ENCODE results near the gene DMRTB1. TPM values are rescaled to one million over a fixed set of nuclear protein-coding genes. Genes with fewer than 3 reads are reported as not detected.

Gene DMRTB1
- total RNA-seq, 1 experiment from 2014 or later = not detected

DNA sequence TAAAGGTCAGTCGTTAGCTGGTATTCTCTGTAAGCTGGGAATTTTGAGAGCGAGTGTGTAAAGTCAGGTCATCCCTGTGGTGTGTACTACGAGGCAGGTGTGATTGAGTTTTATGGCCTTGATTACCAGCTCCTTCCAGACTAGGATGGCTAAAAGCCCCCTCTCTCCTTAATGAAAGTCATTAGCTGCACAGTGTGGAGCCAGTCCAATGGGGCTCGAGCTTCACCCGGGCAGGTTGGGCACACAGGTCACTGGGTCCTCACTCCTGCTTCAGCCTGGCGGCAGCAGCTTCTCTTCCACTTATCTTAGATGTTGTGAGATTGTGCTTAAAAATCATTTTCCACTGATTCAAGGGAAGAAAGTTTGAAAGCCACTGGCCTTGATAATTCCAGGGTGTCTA lies 3.0 kb downstream of the DMRTB1 start (continued):
- TF ChIP-seq, protein P1, sequence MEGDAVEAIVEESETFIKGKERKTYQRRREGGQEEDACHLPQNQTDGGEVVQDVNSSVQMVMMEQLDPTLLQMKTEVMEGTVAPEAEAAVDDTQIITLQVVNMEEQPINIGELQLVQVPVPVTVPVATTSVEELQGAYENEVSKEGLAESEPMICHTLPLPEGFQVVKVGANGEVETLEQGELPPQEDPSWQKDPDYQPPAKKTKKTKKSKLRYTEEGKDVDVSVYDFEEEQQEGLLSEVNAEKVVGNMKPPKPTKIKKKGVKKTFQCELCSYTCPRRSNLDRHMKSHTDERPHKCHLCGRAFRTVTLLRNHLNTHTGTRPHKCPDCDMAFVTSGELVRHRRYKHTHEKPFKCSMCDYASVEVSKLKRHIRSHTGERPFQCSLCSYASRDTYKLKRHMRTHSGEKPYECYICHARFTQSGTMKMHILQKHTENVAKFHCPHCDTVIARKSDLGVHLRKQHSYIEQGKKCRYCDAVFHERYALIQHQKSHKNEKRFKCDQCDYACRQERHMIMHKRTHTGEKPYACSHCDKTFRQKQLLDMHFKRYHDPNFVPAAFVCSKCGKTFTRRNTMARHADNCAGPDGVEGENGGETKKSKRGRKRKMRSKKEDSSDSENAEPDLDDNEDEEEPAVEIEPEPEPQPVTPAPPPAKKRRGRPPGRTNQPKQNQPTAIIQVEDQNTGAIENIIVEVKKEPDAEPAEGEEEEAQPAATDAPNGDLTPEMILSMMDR (IDR thresholded peaks at IDR 0.05 in 2 of 3, conservative IDR thresholded peaks at IDR 0.05 in 1 of 3; ENCODE audit: borderline replicate concordance in 1 of 3, insufficient read depth in 1 of 3, low read depth in 2 of 3, low read length in 2 of 3) = no peak
- no peak for TF ChIP-seq JUND (IDR thresholded peaks at IDR 0.05)

DNA sequence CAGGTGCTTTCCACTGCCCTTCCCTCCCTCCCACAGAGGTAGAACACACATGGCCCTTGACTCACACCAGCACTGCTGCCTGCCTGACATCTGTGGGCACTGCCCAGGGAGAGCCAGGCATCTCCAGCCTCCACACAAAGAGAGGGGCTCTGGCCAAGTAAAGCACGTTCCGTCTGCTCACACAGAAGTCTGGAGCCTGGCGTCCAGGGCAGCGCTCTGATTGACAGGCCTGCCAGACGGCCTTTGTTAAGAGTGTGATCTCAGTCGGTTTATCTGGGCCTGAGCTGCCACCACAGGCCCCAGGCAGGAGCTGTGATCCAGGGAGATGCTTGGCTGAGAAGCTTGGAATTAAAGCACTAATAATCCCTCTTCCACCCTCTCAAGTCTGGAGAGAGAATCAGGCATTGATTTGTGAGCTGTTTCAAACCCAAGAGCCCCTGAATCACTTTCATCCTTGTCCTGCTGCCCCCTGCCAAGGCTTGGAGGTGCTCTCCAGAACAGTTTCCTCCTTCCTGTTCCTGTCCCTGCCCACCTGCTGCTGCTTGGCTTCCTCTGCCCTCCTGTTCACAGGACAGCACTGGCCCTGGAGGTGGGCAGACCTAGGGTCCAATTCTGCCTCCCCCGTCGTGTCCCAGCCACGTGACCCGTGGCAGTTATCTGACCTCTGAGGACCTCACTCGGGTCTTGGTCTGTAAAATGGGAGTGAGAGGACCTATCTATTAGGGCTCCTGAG lies 3.7 kb downstream of the DMRTB1 start:
- Histone ChIP-seq H3K4me1 (ENCODE audit: control insufficient read depth in 1 of 2, insufficient read depth in 2 of 2, low read length in 2 of 2) (peaks cover 0 to 9% of the 10 kb centered on the region in 2 experiments; a peak in 1 of 4 replicates), H3K9me3 (ENCODE audit: control insufficient read depth in 1 of 2, insufficient read depth in 1 of 2, low read depth in 1 of 2, low read length in 2 of 2) (no peaks in the 10 kb centered on the region), H4K20me1 (ENCODE audit: insufficient read depth) (no peaks in the 10 kb centered on the region), H3K9ac (ENCODE audit: low read length) (no peak overlapping the region), H3K27ac (ENCODE audit: low read depth, low read length) (no peak overlapping the region), H3K36me3 (ENCODE audit: control insufficient read depth in 1 of 2, insufficient read depth in 2 of 2, low read length in 2 of 2) (no peaks in the 10 kb centered on the region), H3K4me3 (replicated peaks in 1 of 2; ENCODE audit: low read depth in 1 of 2, low read length in 2 of 2) (no peak overlapping the region), H3K4me2 (ENCODE audit: low read length) (no peak overlapping the region), H3K9me2 (ENCODE audit: insufficient read depth) (no peaks in the 10 kb centered on the region), H3K27me3 (ENCODE audit: insufficient read depth, low read length) (no peaks in the 10 kb centered on the region), H2AFZ (ENCODE audit: low read depth, low read length, poor library complexity, severe bottlenecking) (no peak overlapping the region), H3K79me2 (ENCODE audit: insufficient read depth, low read length) (no peaks in the 10 kb centered on the region)
- RAD21 ChIA-PET (ENCODE audit: low non-redundant PET in 1 of 2, low total read pairs in 2 of 2, uncharacterized antibody in 2 of 2, unreplicated experiment in 2 of 2) = no interaction called here
- POLR2A ChIA-PET = no interaction called here
- no TSS peak for BruUV-seq (replicated peaks)
- ATAC-seq (no peak), DNase-seq (ENCODE audit: low read depth, low spot score) (no peak)
- CTCF ChIA-PET = interaction anchor here (1.4 kb wide), 1 partner anchor 13 kb away, joined by 4 read pairs; no protein-coding TSS in a partner anchor
- TF ChIP-seq, protein P2, sequence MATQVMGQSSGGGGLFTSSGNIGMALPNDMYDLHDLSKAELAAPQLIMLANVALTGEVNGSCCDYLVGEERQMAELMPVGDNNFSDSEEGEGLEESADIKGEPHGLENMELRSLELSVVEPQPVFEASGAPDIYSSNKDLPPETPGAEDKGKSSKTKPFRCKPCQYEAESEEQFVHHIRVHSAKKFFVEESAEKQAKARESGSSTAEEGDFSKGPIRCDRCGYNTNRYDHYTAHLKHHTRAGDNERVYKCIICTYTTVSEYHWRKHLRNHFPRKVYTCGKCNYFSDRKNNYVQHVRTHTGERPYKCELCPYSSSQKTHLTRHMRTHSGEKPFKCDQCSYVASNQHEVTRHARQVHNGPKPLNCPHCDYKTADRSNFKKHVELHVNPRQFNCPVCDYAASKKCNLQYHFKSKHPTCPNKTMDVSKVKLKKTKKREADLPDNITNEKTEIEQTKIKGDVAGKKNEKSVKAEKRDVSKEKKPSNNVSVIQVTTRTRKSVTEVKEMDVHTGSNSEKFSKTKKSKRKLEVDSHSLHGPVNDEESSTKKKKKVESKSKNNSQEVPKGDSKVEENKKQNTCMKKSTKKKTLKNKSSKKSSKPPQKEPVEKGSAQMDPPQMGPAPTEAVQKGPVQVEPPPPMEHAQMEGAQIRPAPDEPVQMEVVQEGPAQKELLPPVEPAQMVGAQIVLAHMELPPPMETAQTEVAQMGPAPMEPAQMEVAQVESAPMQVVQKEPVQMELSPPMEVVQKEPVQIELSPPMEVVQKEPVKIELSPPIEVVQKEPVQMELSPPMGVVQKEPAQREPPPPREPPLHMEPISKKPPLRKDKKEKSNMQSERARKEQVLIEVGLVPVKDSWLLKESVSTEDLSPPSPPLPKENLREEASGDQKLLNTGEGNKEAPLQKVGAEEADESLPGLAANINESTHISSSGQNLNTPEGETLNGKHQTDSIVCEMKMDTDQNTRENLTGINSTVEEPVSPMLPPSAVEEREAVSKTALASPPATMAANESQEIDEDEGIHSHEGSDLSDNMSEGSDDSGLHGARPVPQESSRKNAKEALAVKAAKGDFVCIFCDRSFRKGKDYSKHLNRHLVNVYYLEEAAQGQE (IDR thresholded peaks at IDR 0.05; ENCODE audit: low read depth) = no peak
- TF ChIP-seq, protein P1 (IDR thresholded peaks at IDR 0.05 in 2 of 3, conservative IDR thresholded peaks at IDR 0.05 in 1 of 3; ENCODE audit: borderline replicate concordance in 1 of 3, insufficient read depth in 1 of 3, low read depth in 2 of 3, low read length in 2 of 3) = no peak
- no peak for TF ChIP-seq JUND (IDR thresholded peaks at IDR 0.05)
- intact Hi-C loops (cut with micrococcal nuclease) = no loop called here
